Putamen (tissue), 1 donor: Measurements from ENCODE around the gene DPP3.

Experiments used
- DNase-seq: peaks from one replicate; pipeline ENCODE4 v3.0.0-alpha.2; 2016; ENCODE audit warnings: low spot score

The DPP3 gene

DNA sequence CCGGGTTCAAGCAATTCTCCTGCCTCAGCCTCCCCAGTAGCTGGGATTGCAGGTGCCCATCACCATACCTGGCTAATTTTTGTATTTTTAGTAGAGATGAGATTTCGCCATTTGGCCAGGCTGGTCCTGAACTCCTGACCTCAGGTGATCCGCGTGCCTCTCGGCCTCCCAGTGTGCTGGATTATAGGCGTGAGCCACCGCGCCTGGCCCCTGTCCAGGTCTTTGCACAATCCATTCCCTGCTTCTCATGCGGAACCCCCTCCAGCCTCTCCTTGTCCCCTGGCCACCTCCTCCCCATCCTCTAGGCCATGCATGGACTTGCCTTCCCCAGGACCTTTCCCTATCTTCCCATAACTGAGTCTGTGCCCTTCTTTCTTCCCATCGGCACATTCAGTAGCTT is 8.7 kb downstream of the DPP3 start:
- DNase-seq: no peak

DNA sequence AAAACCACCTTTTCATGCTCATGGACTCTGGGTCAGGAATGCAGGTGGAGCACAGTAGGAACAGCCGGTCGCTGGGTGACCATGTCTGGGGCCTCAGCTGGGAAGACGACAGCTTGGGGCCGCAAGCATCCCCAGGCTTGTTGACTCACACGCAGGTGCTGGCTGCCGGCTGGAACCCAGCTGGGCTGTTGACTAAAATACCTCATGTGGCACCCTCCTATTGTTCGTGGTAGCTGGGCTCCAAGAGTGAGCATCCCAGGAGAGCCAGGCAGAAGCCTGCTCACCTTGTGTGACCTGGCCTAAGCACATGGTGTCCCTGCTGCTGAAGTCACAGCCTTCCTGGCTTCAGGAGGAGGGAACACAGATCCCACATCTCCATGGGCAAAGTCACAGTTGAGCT is 9.4 kb downstream of the DPP3 start:
- no peak for DNase-seq

DNA sequence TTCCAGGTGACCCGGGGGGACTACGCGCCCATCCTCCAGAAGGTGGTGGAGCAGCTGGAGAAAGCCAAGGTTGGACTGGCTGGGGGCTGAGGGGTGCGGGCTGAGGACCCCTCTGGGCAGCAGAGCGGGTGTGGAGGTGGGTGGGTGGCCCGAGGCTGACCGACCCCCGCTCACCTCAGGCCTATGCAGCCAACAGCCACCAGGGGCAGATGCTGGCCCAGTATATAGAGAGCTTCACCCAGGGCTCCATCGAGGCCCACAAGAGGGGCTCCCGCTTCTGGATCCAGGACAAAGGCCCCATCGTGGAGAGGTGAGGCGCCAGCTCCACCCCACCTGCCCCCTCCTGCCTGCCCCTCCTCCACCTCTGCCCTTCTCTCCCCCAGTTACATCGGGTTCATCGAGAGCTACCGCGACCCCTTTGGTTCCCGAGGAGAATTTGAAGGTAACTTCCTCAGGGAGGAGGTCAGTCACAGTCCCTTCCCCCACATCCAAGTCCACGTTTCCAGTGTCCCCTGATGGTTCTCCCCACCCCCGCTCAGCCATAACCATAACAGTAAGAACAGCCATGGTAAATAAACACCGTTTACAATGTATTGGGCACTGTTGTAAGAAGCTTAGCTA is 11.2 kb downstream of the DPP3 start:
- DNase-seq: no peak

DNA sequence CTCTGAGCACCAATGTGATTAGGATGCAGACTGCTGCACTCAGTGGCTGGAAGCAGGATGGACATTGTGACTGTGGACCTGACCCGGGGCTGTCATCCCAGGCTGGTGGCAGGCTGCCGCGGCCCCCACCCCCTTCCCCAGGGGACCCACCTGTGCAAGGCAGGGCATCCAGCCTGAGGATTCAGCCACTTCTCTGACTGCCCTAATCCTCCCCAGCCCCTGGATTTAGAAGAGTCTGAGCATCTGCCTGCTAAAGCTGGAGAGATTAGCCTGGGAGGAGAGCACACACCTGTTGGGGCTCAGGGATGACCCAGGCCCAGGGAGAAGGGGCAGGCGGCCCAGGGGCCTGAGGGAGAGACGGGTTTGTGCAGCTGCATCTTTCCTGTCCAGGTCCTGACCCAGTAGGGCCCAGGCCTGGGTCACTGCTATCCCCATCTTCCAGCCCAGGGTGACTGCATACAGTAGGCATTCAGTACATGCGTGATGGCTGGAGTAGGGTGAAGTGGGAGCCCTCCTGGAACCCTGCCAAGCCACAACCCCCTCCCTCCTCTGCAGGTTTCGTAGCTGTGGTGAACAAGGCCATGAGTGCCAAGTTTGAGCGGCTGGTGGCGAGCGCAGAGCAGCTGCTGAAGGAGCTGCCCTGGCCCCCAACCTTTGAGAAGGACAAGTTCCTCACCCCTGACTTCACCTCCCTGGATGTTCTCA is 12.1 kb downstream of the DPP3 start:
- DNase-seq: no peak

DNA sequence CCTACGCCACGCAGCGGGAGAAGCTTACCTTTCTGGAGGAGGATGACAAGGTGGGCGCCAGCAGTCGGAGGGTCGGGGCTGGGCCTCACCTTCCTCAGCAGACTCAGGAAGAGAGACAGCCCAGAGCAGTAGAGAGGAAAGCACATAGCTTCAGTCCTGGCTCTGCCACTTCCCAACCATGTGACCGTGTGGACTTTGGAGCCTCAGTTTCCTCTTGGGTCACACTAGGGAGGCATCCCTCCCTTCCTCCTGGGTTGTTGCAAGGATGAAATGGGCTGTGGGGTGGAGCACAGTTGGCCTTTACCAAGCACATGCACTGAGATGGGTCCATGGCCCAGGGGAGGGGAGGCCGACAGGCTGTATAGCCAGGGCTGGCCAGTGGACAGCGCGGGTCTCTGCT is 12.9 kb downstream of the DPP3 start:
- no peak for DNase-seq

DNA sequence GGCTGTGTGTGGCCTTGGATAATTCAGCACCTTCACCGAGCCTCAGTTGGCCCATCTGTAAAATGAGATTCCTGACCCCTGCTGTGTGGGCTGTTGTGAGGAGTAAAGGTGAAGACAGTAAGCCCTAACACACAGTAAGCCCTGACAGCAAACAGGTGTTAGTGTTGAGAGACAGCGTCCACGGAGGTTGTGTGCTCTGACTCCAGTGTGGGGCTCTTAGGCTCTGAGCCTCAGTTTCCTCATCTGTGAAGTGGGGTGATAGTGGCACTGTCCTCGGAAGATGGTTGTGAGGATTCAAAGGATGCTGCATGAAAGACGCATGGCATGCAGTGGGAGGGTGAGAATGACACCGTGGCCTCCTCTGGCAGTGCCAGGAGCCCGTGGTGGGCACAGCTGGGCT is 14.2 kb downstream of the DPP3 start:
- no peak for DNase-seq

DNA sequence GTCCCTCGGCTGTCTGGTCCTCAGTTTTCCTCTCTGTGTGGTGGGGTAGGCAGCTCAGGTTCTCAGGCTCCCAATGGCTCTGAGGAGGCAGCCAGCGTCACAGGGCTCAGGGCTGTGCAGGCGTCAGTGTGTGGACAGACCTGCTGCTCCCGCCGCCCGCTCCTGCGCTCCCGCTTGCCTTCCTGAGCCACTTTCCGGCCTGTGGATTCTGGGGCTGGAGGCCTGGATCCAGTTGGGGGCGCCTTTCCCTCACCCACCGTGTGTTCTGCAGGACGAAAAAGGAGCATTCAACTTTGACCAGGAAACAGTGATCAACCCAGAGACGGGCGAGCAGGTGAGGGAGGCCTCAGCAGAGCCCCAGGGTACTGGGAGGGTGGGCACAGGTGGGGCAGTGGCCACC is 14.7 kb downstream of the DPP3 start:
- no peak for DNase-seq

DNA sequence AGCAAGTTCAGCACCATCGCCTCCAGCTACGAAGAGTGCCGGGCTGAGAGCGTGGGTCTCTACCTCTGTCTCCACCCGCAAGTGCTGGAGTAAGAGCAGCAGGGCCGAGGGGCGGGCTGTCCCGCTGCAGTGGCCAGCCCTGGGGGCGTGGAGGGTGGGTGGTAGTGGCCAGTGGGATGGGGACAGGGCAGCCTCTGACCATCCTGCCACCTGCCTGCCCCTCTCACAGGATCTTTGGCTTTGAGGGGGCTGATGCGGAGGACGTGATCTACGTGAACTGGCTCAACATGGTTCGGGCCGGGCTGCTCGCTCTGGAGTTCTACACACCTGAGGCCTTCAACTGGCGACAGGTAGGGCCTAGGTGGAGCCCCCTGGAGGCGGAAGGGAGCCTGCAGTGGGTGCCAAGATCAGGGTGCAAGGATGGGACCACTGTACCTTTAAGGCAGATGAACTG is 15.2 kb downstream of the DPP3 start:
- no peak for DNase-seq

DNA sequence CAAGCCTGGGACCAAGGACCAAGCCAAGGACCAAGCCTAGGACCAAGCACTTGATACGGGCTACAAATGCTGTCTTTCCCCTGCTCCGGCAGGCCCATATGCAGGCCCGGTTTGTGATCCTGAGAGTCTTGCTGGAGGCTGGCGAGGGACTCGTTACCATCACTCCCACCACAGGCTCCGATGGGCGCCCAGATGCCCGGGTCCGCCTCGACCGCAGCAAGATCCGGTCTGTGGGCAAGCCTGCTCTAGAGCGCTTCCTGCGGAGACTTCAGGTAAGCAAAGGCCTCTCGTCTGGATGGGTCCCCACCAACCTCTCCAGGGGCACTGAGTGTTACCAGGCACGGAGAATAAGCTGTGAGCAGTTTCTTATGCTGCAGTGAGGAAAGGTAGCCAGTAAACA is 17.0 kb downstream of the DPP3 start:
- no peak for DNase-seq

DNA sequence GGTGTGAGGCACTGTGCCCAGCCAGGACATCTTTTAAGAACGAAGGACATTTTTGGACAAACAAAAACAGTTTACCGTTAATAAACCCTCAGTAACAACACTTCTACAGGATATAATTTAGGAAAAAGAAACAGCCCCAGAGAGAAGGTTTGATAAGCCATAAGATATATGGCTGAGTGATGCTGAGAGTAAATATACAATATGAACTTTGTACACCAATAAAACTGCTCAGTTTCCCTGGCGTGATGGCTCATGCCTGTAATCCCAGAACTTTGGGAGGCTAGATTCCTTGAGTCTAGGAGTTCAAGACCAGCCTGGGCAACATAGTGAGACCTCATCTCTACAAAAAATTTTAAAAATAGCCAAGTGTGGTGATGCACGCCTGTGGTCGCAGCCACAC is 18.3 kb downstream of the DPP3 start:
- DNase-seq: no peak

DNA sequence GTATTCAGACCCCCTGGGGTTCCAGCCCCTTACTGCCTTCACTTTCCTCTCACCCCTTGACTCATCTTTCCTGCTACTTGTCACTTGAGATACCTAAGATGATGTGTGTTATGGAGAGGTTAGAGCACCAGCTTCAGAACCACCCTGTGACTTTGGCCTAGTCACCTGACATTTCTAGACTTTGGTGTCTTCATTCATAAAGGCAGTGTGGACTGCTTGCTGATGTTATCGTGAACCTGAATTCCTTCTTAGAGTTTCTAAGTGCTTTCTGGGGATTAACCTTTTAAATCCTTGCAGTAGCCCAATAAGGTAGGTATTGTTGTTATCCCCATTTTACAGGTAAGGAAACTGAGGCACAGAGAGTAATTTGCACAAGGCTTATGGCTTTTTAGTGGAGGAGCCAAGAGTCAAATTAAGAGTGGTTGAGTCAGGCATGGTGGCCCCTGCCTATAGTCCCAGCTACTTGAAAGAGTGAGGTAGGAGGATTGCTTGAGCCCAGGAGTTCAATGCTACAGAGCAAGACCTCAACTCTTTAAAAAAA is 25.1 kb downstream of the DPP3 start:
- DNase-seq: no peak

DNA sequence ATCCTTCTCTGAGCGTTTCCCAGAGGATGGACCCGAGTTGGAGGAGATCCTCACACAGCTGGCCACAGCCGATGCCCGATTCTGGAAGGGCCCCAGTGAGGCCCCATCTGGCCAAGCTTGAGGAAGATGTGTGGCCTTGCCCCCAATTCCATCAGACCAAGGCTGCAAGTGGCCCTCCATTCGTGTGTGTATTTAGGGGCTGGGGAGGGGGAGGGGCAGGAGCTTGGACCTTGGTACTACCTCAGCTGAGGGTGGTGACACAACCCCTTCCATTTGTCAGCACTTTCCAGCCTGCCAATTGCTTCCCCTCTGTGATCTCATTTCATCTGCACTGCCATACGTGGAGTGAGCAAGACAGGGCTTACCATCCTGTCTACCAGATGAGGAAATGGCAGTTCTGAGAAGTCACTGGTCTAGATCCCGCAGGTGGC is 28.9 kb downstream of the DPP3 start:
- no peak for DNase-seq

DNA sequence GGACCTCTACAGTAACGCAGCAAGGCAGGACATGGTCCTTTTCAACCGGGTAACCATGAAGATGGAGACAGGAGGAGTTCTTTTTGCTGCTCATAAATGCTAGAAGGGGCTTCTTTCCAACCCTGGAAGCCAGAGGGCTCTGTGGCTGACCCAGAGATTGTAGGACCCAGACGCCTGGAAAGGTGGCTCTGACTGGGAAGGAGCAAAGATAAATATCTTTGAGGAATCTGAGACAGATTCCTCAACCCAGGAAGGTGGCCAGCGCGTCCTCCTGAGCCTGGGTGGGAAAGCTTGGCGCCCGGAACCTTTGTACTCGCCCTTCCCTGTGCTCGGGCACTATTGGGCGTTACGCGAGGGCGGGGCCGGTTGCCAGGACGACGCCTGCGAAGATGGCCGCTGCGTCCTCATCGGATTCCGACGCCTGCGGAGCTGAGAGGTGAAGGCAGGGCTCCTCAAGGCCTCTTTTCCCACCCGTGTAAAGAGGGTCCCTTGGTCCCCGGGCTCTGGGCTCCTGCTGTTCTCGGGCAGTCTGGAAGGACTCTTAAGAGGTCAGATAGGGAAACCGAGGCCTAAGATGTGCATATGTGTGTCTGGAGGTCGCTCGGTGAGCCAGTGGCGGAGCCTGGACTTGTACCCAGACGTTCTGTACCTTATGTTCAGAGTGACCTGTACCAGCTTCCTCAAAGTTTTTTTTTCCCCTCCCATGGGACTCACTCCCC is 30.2 kb downstream of the DPP3 start, which contains the start of gene BBS1:
TSS of gene BBS1 (plus strand) at position 365 of the 719 bp plus-strand sequence. CDS start at position 390, 25 bp downstream.
- peak; percentile 81 for DNase-seq

DNA sequence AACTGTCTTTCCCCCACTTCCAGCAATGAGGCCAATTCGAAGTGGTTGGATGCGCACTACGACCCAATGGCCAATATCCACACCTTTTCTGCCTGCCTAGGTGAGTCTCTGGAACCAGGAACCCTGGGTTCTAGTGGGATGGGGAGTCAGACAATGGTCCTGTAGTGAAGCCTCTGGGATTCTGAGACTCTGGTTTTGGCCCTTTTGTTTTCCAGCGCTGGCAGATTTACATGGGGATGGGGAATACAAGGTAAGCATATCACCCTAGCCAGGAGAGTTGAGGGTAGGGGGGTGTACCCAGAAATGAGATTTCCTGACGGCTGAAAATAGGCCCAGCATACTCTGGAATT is 30.7 kb downstream of the DPP3 start:
- no peak for DNase-seq

DNA sequence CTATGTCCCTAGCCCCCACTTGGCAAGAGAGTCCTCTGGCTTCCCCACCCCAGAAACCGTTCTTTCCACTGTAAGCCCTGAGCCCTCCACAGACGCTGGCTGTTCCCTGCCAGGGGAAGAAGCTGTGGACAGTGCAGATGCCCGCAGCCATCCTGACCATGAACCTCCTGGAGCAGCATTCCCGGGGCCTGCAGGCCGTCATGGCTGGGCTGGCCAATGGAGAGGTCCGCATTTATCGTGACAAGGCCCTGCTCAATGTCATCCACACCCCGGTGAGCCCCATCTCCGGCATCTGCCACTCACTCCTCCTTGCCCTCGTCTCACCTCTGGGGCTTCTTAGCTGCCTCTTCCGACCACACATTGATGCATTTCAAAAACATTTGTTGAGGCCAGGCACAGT is 43.4 kb downstream of the DPP3 start:
- DNase-seq: no peak

DNA sequence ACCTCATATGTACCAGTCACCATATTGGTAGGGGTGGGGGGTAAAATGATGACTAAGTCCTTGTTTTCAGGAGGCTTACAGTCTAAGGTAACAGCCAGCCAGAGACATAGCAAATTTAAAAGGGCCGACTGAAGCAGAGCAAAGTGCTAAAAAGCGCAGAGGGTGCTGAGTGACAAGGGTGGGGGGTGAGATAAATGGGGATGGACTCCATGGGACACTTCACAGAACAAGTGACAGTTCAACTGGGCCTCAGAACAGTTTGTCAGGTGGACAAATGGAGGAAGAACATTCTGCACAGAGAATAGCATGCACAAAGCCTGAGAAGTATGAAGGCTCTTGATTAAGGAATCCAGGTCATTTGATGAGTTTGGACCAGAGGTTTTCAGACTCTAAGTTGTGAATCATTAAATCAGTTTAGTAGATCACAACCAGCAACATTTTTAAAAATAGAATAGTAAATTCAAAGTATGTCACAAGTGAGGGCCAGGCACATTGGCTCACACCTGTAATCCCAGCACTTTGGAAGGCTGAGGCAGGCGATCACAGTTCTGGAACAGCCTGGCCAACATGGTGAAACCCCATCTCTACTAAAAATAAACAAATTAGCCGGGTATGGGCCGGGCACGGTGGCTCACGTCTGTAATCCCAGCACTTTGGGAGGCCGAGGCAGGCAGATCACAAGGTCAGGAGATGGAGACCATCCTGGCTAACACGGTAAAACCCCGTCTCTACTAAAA is 44.2 kb downstream of the DPP3 start:
- DNase-seq: no peak

DNA sequence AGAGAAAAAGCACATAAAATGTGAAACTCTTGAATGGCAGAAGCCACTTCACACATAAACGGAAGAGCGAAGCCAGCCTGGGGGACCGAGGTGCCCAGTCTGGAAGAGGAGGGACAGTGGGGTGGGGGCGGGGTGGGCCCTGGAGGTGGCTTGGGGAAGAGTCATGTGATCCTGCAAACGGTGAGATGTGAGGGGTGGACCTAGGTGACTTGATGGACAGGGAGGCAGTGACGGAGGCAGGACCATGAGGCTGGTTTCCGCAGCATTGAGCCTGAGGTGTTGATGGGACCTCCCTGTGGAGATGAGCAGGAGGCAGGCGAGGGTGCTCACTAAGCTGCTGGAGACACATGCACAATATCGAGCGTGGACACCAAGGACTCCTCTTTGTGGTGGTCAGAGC is 48.8 kb downstream of the DPP3 start:
- DNase-seq: no peak

DNA sequence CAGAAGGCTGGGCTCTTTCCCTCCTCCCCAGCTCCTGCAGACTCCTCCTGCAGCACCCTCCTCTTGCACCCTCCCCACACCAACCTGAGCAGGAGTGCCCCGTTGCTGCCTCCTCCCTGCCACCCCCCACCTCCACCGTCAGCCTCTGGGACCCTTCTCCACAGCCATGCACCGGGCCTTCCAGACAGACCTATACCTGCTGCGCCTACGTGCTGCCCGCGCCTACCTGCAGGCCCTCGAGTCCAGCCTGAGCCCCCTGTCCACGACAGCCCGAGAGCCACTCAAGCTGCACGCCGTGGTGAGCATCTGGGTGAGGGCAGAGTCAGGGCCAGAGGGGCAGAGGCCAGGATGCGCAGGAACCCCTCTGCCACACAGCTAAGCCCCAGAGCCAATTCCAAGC is 49.4 kb downstream of the DPP3 start:
- no peak for DNase-seq

DNA sequence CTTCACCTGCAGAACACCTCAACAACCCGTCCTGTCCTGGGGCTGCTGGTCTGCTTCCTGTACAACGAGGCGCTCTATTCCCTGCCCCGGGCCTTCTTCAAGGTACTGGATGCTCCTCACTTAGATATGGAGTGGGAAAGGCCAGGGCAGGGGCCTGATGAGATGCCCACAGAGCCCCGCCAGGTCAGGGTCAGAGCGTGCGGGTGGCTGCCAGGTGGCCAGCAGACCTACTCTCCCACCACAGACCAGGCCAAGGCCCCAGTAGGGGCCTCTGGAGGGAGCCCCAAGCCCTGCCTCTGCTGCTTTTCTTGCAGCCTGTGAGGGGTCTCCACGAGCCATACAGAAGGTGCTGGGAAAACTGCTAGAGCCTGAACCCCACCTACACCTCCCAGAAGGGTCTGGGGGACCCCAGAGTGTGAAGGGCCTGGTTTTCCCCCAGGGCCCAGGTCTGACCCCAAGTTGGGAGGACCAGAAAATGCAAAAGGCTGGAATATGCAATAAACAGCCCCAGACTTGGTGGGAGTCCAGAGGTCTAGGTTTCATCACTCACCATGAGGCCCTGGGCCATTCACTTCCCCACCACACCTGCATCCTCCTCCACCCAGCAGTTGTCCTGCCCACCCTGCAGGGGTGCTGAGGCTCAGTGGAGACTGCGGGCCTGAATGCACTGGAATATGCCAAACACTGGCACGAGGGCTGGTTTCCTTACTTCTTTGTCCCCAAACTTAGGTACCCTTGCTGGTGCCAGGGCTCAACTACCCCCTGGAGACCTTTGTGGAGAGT is 50.9 kb downstream of the DPP3 start:
- DNase-seq: no peak

DNA sequence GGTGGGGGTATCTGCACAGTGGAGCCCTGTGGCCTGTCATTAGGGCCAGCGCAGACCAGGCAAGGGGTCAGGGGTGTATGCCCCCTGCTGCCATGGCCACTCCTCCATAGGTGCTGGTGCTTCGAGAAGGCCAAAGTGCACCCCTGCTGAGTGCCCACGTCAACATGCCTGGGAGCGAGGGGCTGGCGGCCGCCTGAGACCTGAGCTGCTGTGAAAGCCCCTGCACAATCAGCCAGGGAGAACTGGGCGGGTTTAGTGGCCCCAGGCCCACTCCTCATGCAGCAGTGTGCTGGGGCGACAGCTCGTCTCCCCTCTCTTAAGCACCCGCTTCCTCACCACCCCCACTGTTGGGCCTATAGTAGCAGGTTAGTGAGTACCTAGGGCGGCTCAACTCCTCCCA is 51.6 kb downstream of the DPP3 start:
- DNase-seq: no peak

DNA sequence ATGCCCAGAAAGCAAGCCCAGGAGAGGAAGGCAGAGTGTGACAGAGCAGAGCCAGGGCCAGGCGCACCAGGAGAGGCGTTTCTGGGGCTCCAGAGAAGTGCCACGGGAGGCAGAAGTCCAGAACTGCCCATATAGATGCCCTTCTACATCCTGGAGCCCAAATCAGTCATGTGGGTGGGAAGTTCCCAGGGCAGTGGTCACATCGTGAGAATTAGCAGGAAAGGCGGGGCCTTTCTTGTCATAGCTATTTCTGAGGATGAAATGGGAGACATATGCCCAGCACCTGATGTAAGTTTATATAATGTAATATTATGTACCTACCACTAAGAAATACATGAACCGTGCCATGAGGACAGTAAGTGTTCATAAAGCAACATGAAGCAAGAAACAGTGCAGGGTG is 52.5 kb downstream of the DPP3 start:
- no peak for DNase-seq
